ENCODE results near the gene TRIML1. TPM values are rescaled to one million over a fixed set of nuclear protein-coding genes. Genes with fewer than 3 reads are reported as not detected.

Gene TRIML1
- total RNA-seq, 2 donors from 2014 or later = 2.2 TPM; not detected in 1

DNA sequence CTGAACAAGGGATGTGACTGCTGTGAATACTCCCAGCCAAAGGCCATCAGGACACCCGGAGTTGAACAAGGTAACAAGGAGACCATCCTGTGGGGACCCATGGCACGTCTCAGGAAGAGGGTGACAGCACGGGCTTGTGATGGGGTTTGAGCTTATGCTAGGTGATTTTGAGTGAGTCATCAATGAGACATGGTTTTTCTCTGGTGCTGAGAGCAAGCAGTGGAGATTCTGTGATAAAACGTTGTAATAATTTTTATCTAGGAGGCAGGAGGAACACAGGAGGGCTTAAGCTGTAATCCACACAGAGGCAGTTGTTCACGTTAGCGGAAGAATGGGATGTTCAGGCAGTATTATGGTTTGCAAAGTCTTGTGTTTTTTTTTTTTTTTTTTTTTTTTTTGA is 36.0 kb downstream of the TRIML1 start:
- intact Hi-C loops (cut with DNase I) = no loop called here
- Histone ChIP-seq H3K36me3 (no peaks in the 10 kb centered on the region), H3K4me3 (no peak overlapping the region), H3K9me3 (no peaks in the 10 kb centered on the region), H3K27ac (no peak overlapping the region), H3K4me1 (replicated peaks) (no peaks in the 10 kb centered on the region), H3K27me3 (replicated peaks; ENCODE audit: insufficient read depth) (no peaks in the 10 kb centered on the region)
- 90% methylated on average over 6 of the region's 6 CpGs for WGBS
- TF ChIP-seq POLR2AphosphoS5 (IDR thresholded peaks at IDR 0.05) (no peak), POLR2A (IDR thresholded peaks at IDR 0.05) (no peak)
- TF ChIP-seq, protein P1, sequence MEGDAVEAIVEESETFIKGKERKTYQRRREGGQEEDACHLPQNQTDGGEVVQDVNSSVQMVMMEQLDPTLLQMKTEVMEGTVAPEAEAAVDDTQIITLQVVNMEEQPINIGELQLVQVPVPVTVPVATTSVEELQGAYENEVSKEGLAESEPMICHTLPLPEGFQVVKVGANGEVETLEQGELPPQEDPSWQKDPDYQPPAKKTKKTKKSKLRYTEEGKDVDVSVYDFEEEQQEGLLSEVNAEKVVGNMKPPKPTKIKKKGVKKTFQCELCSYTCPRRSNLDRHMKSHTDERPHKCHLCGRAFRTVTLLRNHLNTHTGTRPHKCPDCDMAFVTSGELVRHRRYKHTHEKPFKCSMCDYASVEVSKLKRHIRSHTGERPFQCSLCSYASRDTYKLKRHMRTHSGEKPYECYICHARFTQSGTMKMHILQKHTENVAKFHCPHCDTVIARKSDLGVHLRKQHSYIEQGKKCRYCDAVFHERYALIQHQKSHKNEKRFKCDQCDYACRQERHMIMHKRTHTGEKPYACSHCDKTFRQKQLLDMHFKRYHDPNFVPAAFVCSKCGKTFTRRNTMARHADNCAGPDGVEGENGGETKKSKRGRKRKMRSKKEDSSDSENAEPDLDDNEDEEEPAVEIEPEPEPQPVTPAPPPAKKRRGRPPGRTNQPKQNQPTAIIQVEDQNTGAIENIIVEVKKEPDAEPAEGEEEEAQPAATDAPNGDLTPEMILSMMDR (IDR thresholded peaks at IDR 0.05) = no peak
- no peak for DNase-seq (ENCODE audit: low spot score)

DNA sequence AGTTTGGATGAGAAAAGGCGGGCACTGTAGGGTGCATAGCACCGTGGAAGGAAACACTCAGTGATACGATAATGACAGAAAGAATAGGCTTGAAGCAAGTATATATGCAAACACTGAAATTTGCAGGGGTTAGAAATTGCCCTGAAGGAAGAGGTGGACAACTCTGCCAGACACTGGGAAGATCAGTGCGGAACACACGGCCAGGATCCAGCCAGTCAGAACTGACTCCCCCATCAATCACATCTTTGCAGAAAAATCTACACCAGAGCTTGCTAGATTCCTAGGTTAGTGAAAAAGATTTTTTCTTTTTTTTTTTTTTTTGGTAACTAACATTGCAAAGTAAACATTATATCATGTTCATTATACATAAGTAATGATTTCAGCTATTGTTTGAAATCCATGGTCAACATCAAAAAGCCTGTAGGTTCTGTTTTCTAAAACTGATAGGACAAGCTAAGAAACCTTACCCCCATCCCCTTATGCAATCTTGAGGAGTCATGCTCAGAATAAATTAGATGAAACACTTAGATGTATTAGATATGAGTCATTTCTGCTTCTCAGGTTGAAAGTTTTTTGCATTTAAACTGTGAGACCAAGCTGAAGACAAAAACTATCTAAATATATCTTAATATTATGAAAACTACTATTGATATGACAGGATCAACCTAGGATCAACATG is 38.9 kb downstream of the TRIML1 start:
- H3K27ac ChIP-seq = no peak overlapping the region
- H3K9me3 ChIP-seq = no peaks in the 10 kb centered on the region
- DNase-seq (ENCODE audit: low spot score) = no peak
- H3K4me1 ChIP-seq (replicated peaks) = no peaks in the 10 kb centered on the region
- no peaks in the 10 kb centered on the region for H3K27me3 ChIP-seq (replicated peaks; ENCODE audit: insufficient read depth)
- H3K36me3 ChIP-seq = no peaks in the 10 kb centered on the region
- no peak overlapping the region for H3K4me3 ChIP-seq
- intact Hi-C loops (cut with DNase I) = no loop called here
- TF ChIP-seq POLR2AphosphoS5 (IDR thresholded peaks at IDR 0.05) (no peak), POLR2A (IDR thresholded peaks at IDR 0.05) (no peak)
- TF ChIP-seq, protein P1 (IDR thresholded peaks at IDR 0.05) = no peak
- WGBS = 91% methylated on average over 5 of the region's 5 CpGs

DNA sequence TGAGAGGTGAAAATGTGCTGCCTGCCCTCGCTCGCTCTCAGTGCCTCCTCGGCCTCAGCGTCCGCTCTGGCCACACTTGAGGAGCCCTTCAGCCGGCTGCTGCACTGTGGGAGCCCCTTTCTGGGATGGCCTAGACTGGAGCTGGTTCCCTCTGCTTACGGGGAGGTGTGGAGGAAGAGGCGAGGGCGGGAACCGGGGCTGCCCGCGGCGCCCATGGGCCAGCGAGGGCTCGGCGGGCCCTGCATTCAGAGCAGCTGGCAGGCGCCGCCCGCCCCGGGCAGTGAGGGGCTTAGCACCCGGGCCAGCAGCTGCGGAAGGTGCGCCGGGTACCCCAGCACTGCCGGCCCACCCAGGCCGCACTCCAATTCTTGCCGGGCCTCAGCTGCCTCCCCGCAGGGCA is 39.6 kb downstream of the TRIML1 start:
- intact Hi-C loops (cut with DNase I) = no loop called here
- Histone ChIP-seq H3K27ac (no peak overlapping the region), H3K36me3 (no peaks in the 10 kb centered on the region), H3K9me3 (no peaks in the 10 kb centered on the region), H3K4me3 (no peak overlapping the region), H3K27me3 (replicated peaks; ENCODE audit: insufficient read depth) (no peaks in the 10 kb centered on the region), H3K4me1 (replicated peaks) (no peaks in the 10 kb centered on the region)
- no peak for DNase-seq (ENCODE audit: low spot score)
- TF ChIP-seq, protein P1 (IDR thresholded peaks at IDR 0.05) = no peak
- TF ChIP-seq POLR2A (IDR thresholded peaks at IDR 0.05) (no peak), POLR2AphosphoS5 (IDR thresholded peaks at IDR 0.05) (no peak)
- WGBS = 94% methylated on average over 28 of the region's 28 CpGs

DNA sequence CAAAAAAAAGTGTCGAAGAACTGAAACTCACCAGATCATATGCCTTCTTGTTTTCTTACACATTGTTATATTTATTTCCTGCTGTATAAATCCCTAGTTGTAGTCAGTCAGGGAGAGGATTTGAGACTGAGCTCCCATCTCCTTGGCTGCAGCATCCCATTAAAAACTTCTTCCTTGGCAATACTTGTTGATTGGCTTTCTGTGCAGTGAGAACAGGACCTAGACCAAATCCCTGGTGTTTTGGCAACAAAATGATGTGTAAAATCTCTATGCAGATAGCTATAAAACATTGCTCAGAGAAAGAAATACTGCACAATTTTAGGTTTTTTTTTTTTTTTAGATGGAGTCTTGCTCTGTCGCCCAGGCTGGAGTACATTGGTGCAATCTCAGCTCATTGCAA is 47.9 kb downstream of the TRIML1 start:
- Histone ChIP-seq H3K36me3 (no peaks in the 10 kb centered on the region), H3K9me3 (peaks cover 4% of the 10 kb centered on the region), H3K27ac (no peak overlapping the region), H3K4me1 (replicated peaks) (no peaks in the 10 kb centered on the region), H3K27me3 (replicated peaks; ENCODE audit: insufficient read depth) (no peaks in the 10 kb centered on the region), H3K4me3 (no peak overlapping the region)
- DNase-seq (ENCODE audit: low spot score) = no peak
- TF ChIP-seq POLR2A (IDR thresholded peaks at IDR 0.05) (no peak), POLR2AphosphoS5 (IDR thresholded peaks at IDR 0.05) (no peak)
- TF ChIP-seq, protein P1 (IDR thresholded peaks at IDR 0.05) = no peak
- 83% methylated on average over 2 of the region's 2 CpGs for WGBS
- intact Hi-C loops (cut with DNase I) = no loop called here

DNA sequence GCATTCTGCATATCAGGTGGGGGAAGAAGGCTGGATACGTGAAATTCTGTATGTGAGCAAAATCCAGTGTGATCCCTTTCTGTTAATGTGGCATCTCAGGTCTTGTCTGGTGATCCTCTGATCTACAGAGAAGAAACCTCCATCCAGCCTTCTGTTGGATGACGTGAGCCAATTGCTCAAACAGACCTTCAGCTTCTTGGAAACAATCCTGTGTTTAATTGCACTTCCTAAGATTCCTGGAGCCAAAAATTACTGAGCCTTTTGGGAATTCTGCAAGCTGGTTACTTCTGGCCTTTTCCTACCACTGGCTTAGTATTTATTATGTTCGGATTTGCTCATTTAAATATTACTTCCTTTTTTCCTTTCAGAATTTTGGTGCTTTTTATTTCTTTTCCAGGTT is 51.2 kb downstream of the TRIML1 start:
- H3K36me3 ChIP-seq = no peaks in the 10 kb centered on the region
- TF ChIP-seq POLR2A (IDR thresholded peaks at IDR 0.05) (no peak), POLR2AphosphoS5 (IDR thresholded peaks at IDR 0.05) (no peak)
- TF ChIP-seq, protein P1 (IDR thresholded peaks at IDR 0.05) = no peak
- intact Hi-C loops (cut with DNase I) = no loop called here
- no peaks in the 10 kb centered on the region for H3K27me3 ChIP-seq (replicated peaks; ENCODE audit: insufficient read depth)
- no peaks in the 10 kb centered on the region for H3K4me1 ChIP-seq (replicated peaks)
- no peak for DNase-seq (ENCODE audit: low spot score)
- H3K4me3 ChIP-seq = no peak overlapping the region
- peaks cover 4% of the 10 kb centered on the region for H3K9me3 ChIP-seq
- WGBS = 43% methylated on average over 3 of the region's 3 CpGs
- no peak overlapping the region for H3K27ac ChIP-seq
